Measurements from ENCODE around the gene ANKDD1B.

ANKDD1B gene

GRCh38 chr5:75616971-75617621 lies 5.8 kb downstream of the ANKDD1B start:
- DNase-seq, result peak; percentile 42

DNA sequence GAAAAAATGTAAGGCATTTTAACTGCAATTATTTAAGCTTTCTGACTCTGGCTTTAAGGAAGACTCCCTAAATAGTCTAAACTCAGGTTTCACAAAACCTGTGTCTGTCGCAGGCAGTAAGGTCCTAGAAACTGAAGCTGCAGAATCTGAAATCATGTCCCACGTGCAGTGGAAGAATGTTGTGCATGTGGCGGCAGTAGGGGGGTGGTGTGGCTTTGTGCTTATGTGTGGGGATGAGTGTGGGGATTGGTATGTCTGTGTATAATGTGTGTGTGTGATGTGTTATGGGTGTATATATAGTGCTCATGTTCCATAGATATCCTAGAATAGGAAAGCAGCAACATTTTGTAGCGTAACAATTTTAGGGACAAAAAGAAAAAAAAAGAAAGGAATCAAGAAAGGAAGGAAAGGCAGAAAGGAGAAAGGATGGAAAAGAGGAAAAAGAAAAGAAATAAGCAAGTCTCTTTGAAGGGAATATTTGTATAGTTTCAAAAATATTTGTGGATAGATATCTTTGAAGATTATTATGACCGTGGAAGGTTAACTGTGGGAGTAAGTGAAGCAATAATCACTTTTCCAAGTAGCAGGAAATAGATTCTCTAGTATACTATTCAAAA lies 6.6 kb downstream of the ANKDD1B start:
- no peak for DNase-seq

DNA sequence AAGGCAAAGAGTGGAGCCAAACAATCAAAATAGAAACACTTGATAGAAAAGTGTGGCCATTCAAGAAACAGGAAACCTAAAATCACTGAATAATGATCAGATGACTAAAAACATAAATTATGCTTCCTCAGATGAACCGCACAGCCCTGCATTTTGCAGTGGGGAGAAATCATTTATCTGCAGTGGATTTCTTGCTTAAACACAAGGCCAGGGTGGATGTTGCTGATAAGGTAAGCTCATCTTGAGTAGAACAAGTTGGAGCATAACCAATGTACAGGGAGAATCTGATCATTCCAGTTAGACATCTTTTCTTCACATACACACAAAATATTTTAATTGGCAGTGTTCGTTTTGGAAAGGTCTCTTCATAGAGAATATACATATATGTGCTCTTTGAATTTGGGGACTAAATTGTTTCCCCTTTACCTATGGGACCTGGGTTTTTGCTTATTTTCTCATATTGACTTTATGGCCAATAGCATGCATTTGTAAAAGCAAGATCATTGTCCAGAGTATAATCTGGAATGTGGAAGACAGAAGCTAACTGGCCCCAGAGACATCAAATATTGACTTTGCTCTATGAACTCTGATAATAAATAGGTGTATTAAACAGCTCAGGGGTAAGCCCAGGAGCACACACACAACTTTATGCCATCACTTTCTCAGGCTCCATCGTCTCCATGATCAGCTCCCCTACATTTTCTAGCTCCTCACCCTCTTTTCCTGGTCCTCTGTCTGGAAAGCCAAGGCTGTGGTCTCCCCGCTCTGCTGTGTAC lies 9.1 kb downstream of the ANKDD1B start:
- DNase-seq, result no peak

- no peak for DNase-seq
Observed at GRCh38 chr5:75622564-75622963, 11.3 kb downstream of the ANKDD1B start.

DNA sequence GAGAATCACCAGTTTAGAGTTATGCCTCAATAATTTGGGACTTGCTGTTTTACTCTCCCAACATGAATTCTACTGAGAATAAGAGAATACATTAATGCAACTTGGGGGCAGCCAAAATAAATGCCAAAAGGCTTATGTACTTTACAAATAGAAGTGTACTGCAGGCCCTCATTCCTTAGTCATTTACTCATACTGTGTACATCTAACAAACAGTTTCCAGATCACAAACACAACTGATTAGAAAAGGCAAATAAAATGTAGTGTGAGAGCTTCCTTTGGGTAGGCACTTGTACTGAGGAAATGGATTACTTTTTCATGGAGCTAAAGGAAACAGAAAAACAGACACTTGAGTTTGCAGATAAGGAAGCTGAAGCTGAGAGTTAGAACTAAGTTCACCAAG lies 12.6 kb downstream of the ANKDD1B start:
- no peak for DNase-seq

DNA sequence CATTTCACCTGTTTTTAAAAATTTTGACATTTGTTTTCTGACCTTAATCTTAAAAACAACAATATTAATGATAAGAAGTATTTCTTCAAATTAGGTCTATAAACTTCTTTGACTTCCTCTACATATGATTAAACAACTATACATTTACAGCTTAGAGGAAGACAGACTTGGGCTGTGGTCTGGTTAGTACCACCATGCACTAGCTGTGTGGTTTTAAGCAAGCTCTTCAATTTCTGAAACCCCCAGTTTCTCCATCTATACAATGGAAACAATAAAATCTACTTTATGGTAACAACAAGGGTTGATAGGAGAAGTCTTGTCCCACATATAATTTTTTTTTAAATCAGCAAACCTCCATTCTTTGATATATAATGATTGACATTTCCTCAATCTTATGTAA lies 15.7 kb downstream of the ANKDD1B start:
- DNase-seq, result no peak

- DNase-seq, result no peak
Observed at GRCh38 chr5:75627801-75628200, 16.5 kb downstream of the ANKDD1B start.

- DNase-seq, result no peak
Observed at GRCh38 chr5:75630875-75631274, 19.6 kb downstream of the ANKDD1B start.

- no peak for DNase-seq
Observed at GRCh38 chr5:75632321-75632720, 21.1 kb downstream of the ANKDD1B start.

GRCh38 chr5:75637949-75638348 lies 26.7 kb downstream of the ANKDD1B start:
- DNase-seq, result no peak

DNA sequence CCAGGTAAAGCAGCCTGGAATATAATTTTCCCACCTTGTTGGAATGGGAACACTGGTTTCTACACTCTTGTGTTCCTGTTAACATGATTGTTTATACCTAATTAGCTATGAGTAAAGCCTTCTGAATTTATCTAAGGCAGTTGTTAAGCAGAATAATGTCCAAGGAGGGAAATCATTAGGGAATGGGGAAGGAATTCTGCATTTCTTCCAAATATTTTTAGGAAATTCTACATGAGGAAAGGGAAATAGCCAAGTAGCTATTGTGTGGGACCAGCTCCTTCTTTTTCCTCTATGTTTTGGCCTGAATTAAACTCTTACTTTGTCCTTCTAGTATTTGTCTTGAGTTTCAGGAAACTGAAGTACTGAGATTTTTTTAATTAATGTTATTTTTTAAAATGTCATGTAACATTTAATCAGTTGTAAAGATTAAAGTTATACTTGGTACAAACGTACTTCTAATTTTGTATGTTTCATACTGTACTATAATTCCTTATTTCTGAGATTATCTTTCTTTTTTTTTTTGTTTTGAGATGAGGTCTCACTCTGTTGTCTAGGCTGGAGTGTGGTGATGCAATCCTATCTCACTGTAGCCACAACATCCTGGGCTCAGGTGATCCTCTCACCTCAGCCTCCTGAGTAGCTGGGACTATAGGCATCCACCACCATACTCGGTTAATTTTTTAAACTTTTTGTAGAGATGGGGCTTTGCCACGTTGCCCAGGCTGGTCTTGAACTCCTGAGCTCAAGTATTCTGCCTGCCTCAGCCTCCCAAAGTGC lies 28.5 kb downstream of the ANKDD1B start:
- no peak for DNase-seq

- DNase-seq, result no peak
Observed at GRCh38 chr5:75640395-75640794, 29.1 kb downstream of the ANKDD1B start.

- no peak for DNase-seq
Observed at GRCh38 chr5:75640826-75641225, 29.6 kb downstream of the ANKDD1B start.

DNA sequence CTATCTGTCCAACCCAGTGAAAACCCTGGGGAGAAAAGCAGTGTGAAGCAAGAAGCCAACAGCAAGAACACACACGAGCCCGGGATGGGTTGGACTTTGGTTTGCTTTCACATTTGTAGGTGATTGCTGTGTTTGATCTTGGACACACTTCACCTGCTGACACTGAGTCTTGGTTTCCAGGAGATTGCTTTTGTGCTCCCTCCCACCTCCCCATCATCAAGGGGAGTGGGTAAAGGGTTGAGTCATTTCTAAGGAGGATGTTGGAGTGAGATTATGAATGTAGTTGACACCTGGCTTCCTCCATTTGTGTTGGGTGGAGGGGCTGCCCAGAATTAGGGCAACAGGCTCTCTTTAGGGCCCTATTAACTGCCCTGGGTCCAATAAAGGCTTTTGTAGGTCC lies 37.5 kb downstream of the ANKDD1B start:
- no peak for DNase-seq

DNA sequence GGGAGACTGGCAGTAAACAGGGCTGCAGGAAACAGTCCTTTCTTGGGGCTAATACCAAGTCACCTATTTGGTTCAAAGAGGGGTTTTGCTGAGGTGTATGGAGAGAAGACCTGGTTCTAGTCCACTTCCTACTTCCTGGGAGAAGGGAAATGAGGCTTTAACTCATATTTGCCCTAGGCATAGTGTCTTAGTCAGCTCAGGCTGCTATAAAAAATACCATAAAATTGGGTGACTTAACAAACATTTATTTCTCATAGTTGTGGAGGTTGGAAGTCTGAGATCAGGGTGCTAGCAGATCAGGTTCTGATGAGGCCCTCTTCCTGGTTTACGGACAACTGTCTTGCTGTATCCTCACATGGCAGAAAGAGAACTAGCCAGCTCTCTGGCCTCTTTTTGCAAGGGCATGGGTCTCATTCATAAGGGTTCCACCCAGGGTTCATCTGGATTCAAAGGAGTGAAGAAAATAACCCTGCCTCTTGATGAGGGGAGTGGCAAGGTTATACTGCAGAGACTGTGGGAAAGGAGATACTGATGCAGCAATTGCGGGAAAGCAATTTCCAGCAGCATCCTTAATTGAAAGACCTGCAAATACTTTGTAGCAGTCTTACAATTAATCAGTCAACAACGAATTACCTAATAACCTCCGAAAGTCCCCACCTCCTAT lies 40.5 kb downstream of the ANKDD1B start:
- no peak for DNase-seq

GRCh38 chr5:75653521-75653920 lies 42.3 kb downstream of the ANKDD1B start:
- DNase-seq, result no peak

DNA sequence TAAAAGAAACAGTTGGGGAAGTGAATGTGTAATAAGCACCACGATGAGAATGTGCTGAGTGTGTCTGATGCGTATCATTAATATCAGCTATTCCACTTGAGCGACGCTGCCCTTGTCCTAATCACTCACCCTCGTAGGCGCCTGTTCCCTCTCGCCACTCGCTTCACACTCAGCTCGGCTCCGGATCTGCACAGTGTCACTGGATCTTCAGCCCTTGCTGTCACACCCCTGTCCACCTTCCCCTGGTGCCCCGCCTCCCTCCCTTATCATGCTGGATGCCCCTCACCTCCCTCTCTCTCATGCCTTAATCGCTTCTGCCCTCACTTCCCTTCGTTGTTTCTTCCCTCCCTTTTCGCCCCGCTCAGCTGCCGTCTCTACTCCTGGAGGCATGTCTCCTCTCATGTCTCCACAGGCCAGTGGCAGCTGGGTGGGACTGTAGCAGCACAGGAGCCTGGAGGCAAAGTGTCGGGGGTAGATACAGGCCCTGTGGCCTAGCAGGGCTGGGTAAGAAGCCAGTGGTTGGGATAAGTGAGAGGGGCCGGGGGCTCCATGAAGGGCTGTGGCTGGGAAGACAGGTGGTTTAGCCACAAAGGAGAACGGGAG lies 43.5 kb downstream of the ANKDD1B start:
- DNase-seq, result no peak

- DNase-seq, result no peak
Observed at GRCh38 chr5:75656311-75657003, 45.2 kb downstream of the ANKDD1B start.

- no peak for DNase-seq
Observed at GRCh38 chr5:75659791-75660450, 48.7 kb downstream of the ANKDD1B start.

DNA sequence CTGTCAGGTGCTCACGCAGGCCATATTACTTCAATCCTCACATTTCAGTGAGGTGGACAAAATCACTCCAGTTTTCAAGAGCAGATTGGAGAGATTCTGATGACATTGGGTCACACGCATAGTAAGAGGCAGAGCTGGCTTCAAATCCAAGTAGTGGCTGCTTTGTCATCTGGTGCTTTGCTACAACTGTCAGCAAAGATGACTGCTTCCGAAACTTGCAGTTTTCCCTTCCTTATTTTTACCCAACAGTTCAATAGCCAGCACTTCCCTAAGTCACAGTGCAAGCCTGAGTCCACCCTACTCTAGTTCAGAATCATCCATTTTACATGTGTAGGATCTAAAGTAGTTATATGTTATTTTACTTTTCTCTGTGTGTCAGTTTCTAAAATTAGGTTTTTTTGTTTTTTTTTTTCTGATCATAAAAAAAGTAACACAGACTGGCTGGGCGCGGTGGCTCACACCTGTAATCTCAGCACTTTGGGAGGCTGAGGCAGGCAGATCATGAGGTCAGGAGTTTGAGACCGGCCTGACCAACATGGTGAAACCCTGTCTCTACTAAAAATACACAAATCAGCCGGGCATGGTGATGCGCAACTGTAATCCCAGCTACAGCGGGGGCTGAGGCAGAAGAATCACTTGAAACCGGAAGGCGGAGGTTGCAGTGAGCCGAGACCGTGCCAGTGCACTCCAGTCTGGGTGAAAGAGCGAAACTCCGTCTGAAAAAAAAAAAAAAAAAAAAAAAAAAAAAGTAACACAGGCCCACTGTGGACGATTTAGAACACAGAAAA lies 49.6 kb downstream of the ANKDD1B start:
- DNase-seq, result no peak

Data from left hindlimb (tissue), 1 donor.